HG03521 (cell line): ENCODE results near the gene CBX5.
"Not testable (repeated sequence)": the region's sequence is repeated elsewhere in the genome, so short reads cannot be mapped to it uniquely, and the experiment has no call there.

ENCODE experiments used
- ATAC-seq: cut with Tn5 transposase; IDR thresholded peaks from one replicate; pipeline ENCODE4 v1.9.1; 2021; ENCODE audit warnings: mild to moderate bottlenecking, moderate library complexity; ENCODE audit not compliant: unreplicated experiment

The CBX5 gene

GRCh38 chr12:54279632-54280467, at the start of gene CBX5:
Gene CBX5 (minus strand): TSS chr12:54280122. CDS start chr12:54257650, 22,472 bp downstream.
- peak; percentile 70 for ATAC-seq

DNA sequence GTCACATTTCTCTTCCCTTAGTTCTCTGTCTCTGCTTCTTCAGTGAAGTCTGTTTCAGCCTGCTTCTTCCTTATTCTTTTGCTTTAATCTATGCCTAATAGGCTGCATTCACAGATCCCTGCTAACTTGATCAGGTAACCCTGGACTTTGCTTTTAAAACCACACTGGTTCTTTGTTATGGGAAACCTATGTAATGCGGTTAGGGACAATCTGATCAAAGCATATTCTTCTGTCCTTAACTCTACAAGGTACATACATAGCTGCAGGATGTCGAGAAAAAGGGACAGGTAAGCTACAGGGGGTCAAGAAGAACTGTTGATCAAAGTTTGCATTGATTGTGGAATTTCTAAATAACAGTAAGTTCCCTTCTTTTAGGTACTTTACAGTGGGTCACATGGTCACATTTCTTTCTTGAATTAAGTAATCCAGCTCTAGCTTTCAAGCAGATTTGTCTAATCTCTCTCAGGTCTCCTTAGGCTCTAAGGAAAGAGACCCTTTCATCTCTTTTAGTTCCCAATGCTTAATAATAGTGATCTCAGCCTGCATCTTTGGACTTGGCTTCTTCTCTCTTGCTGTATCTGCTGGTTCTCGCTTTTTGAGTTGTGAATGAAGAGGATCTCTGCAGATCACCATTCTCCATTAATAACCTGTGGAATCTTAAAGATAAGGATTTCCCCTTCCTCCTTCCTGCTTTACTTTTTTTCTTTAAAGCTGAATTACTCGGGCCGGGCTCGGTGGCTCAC, 48.8 kb upstream of the CBX5 start:
- no peak for ATAC-seq

DNA sequence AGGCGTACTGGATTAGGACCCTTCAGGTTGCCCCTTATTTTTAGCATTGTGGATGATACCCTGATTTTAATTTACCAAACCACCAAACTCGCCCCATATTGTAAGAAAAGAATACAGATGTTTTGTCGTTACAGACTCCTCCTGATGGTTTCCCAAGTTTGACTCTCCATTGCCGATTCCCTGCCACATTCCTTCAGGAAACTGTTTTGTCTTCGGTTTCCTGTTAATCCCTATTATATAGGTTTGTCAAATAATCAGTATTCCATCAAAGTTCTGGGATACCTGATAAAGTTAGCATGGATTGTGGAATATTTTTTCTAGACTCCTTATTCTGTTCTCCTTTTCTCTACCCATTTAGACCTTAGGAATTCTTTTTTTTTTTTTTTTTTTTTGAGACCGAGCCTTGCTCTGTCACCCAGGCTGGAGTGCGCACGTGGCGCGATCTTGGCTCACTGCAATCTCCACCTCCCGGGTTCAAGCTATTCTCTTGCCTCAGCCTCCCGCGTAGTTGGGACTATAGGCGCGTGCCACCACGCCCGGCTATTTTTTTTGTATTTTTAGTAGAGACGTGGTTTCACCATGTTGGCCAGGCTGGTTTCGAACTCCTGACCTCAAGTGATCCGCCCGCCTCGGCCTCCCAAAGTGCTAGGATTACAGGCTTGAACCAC, 45.7 kb upstream of the CBX5 start:
- not testable (repeated sequence) for ATAC-seq

- ATAC-seq: peak; percentile 98
Measured at GRCh38 chr12:54324617-54325441, 44.9 kb upstream of the CBX5 start, which contains the start of gene COPZ1. Gene COPZ1 (plus strand): TSS chr12:54325131. CDS start chr12:54325164, 33 bp downstream.

GRCh38 chr12:54321363-54321762, 41.4 kb upstream of the CBX5 start:
- ATAC-seq: no peak

DNA sequence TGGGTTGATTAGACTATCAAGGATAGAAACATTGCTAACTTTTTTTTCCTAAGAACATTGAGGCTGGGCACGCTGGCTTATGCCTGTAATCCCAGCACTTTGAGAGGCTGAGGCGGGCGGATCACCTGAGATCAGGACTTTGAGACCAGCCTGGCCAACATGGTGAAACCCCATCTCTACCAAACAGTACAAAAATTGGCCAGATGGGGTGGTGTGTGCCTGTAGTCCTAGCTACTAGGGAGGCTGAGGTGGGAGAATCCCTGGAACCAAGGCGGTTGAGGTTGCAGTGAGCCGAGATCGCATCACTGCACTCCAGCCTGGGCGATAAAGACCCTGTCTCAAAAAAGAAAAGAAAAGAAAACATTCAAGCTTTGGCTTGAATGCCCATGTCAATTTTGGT, 32.4 kb upstream of the CBX5 start:
- not testable (repeated sequence) for ATAC-seq

DNA sequence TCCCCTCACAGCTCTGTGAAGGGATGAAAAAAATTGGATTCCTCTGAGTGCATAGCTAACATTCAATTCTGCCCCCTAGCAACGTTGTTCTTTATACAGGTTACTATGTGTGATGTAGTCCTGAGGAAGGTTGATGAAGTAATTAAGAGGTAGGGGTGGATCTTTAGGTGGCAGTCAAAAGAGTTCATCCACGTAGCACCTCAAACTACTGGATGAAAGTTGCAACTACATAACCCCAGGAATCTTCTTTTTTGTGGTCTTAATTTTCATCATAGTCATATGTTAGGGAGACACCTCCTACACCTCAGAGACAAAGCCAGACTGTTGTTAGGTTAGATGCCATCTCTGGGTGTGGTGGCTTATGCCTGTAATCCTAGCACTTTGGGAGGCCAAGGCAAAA, 31.1 kb upstream of the CBX5 start:
- no peak for ATAC-seq

- no peak for ATAC-seq
Measured at GRCh38 chr12:54306925-54307741, 27.2 kb upstream of the CBX5 start.

GRCh38 chr12:54304187-54304810, 24.4 kb upstream of the CBX5 start:
- no peak for ATAC-seq

GRCh38 chr12:54303640-54304039, 23.7 kb upstream of the CBX5 start:
- no peak for ATAC-seq

DNA sequence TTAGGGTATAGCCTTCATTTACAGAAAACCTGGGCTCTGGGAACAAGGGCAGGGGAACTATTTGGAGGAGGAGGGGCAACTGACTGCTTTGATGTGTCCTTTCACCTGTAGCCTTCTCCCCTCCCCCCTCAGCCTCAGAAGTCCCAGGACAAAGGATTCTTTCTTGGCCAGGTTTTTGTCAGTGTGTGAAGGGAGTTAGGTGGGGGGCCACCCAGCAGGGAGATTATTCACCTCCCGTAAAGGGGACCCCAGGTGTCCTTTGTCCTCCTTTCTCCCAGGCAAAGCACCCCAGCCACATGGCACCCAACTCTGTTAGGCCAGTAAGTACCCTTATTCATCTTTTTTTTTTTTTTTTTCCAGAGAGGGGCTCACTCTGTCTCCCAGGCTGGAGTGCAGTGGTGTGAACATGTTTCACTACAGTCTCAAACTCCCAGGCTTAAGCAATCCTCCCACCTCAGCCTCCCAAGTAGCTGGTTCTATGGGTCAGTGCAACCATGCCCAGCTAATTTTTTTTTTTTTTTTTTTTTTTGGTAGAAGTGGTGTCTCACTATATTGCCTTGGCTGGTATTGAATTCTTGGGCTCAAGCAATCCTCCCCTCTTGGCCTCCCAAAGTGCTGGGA, 21.6 kb upstream of the CBX5 start:
- ATAC-seq: no peak

DNA sequence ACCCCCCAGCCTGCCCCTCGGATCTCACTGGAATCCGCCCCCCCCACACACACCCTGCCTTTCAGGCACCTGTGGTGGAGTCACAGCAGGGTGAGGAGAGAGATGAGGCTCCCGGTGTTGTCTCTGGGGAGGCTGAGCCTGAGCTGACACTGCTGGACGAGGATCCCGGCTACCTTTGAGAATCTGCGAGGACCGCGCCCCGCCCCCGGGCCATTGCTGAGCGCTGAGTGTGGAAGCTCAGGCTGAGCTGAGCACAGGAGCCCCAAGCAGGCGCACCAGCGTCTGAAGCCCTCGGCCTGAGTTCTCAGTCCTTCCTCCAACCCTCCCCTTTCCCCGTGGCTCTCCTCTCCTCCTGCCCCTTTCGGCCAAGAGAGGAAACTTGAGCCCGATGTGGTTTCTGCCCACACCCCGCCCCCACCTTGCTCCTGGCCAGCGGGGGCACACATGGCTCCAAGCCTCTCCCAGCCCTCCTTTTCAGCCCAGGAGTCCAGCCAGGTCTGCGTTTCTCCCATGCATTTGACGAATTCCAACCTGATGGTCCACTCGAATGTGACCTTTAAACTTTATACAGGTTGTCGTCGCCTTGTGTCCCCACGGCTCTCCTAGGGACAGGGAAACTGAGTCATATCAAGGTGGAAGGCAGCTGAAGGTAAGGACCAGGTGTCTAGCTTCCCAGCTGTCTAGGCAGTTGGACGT, 21.0 kb upstream of the CBX5 start, which contains the start of gene NFE2:
NFE2 (minus strand) TSS at position 284 of the 696 bp plus-strand sequence. CDS start 5,767 bp downstream, outside the sequence.
- ATAC-seq: no peak

DNA sequence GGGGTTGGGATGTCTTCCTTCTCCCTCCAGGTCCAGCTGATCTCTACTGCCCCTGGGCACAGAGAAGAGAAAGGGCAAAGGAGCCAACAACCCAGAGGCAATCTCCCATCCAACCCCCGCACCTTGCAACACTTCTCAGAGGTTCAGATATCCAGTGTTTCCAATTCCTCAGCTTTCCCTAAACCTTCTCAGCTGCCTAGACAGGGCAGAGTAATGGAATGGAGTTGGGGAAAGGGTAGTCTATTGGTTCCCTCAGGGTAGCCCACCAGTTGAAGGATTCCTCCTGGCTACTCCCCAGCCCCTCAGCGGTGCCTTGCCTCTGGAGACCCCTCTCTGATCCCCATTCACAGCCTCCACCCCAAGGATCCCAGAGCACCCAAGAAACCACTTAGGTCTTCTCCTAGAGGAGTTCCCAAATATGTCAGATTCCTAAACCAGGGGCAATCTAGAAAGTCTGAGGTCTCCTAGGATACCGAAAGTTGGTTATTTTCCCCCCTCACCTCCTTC, 20.4 kb upstream of the CBX5 start:
- ATAC-seq: no peak

DNA sequence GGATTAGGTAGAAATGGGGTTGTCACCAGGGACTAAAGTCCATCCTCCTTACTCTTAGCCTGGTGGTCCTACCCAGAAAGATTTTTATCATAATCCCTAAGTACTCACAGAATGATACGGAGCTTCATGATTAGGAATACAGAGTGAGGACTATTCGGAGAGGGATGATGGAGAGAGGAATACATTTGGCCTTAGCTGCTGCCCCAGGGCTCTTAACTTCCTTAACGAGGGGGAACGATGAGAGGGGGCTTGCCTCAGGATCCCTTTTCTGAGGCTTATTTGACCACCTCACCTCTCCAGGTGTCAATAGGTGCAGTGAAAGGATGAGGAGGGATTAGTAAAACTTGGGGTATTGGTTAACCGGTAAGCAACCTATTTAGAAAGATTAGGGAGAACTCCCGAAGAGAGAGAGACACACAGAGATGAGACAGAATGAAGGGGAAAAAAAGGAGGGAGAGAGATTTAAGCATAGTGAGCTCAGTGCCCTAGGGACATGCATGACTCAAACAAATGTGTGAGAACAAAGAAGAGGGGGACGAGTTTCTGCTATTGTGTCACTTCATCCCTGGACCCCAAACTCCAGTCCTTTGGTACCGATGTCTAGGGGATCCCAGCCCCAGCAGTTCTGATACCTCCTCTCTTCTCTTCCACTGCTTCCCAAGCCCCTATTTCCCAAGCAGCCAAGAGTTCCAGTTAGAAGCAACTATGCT, 19.7 kb upstream of the CBX5 start:
- ATAC-seq: no peak

GRCh38 chr12:54298904-54299303, 19.0 kb upstream of the CBX5 start:
- ATAC-seq: no peak

DNA sequence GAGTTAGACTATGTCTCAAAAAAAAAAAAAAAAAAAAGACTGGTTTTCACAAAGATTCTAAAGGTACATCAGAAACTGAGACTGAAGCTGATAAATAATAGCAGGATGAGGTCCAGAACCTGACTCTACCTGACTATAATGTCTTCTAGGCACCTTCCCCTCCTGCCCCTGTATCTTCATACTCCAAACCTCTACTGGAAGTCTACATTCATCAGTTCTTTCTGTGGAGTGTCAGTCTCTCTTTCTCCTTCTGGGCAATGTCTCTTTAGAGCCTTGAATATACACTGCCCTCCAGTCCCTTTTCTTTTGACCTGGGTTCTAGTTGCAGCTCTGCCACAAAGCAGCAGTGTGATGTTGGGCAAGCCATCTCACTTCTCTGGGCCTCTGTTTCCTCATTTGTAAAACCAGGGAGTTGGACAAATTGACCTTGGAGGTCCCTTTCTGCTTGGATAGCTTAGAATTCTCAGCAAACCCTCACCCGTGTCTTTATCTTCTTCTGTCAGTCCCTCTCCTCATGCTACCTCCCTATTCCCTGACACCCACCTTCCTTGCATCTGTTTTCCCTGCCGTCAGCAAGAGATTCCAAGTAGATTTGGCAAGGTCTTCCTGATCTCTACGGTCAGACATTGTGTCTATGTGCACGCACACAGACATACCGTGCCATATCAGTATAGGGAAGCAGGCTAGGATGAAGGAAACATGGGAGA, 16.6 kb upstream of the CBX5 start:
- ATAC-seq: no peak
